H1 (cell line): Measurements from ENCODE around the gene PRR30. TPM values are rescaled to one million over a fixed set of nuclear protein-coding genes. Genes with fewer than 3 reads are reported as not detected.

Experiments
- CTCF ChIA-PET: fragments of 300-600 bp; sonication (Branson Sonifier 250); formaldehyde crosslinking; loops from one replicate; lab custom pipeline; 2021; ENCODE audit not compliant: partially characterized antibody; lab: Charles Lee
- POLR2A ChIA-PET: fragments of 300-600 bp; sonication (Branson Sonifier 250); formaldehyde crosslinking; loops from one replicate; lab custom pipeline; 2021; ENCODE audit warnings: inconsistent platforms; ENCODE audit not compliant: partially characterized antibody; lab: Charles Lee
- DNase-seq, 2 experiments: peaks; one replicate each; pipeline versions ENCODE4 v3.0.0 to v3.0.0-alpha.2; 2010 to 2022; ENCODE audit warnings: low spot score in 2 of 2, low read depth in 1 of 2, mixed read lengths in 1 of 2
- FAIRE-seq: peaks from 2 replicates; lab custom pipeline; 2011; peaks lifted over from hg19 to GRCh38; lab: Jason Lieb, UNC
- H2AFZ ChIP-seq: 2 replicates; pipeline ENCODE4 v1.8.1; 2012; ENCODE audit warnings: low read length, inconsistent platforms
- H2AK5ac ChIP-seq: 2 replicates; pipeline ENCODE4 v1.6.1; 2013; ENCODE audit warnings: low read depth, low read length
- H2BK120ac ChIP-seq: replicated peaks from 2 replicates; pipeline ENCODE3; 2013; ENCODE audit warnings: low read depth, low read length, inconsistent platforms
- H2BK12ac ChIP-seq: 2 replicates; pipeline ENCODE4 v1.6.1; 2013; ENCODE audit warnings: low read depth, low read length
- H2BK15ac ChIP-seq: 2 replicates; pipeline ENCODE4 v1.6.1; 2013; ENCODE audit warnings: low read length
- H2BK20ac ChIP-seq: 2 replicates; pipeline ENCODE4 v1.6.1; 2013; ENCODE audit warnings: low read length
- H2BK5ac ChIP-seq: 2 replicates; pipeline ENCODE4 v1.6.1; 2013; ENCODE audit warnings: low read depth, low read length
- H3K14ac ChIP-seq: 2 replicates; pipeline ENCODE4 v1.6.1; 2013; ENCODE audit warnings: inconsistent platforms; ENCODE audit not compliant: insufficient read length
- H3K18ac ChIP-seq: 2 replicates; pipeline ENCODE4 v1.6.1; 2013; ENCODE audit warnings: low read length; ENCODE audit errors: extremely low read depth
- H3K23ac ChIP-seq: 2 replicates; pipeline ENCODE4 v1.6.1; 2013; ENCODE audit warnings: inconsistent platforms; ENCODE audit not compliant: insufficient read length
- H3K23me2 ChIP-seq: 2 replicates; pipeline ENCODE4 v1.6.1; 2013; ENCODE audit warnings: low read depth, low read length
- H3K27ac ChIP-seq: 2 replicates; pipeline ENCODE4 v1.6.1; 2011; ENCODE audit warnings: low read depth, low read length, inconsistent platforms
- H3K27me3 ChIP-seq, 4 experiments: replicated peaks in 1 of 4; 1 replicate in 1 of 4; 2 replicates in 3 of 4; pipeline versions ENCODE4 v1.6.1 to v1.8.1; 2011 to 2013; ENCODE audit warnings: low read length in 3 of 4, mild to moderate bottlenecking in 3 of 4, inconsistent platforms in 2 of 4, mixed read lengths in 2 of 4, moderate library complexity in 1 of 4; ENCODE audit not compliant: control insufficient read depth in 3 of 4, insufficient read depth in 3 of 4; ENCODE audit errors: extremely low read depth in 1 of 4
- H3K36me3 ChIP-seq, 4 experiments: 2 replicates each; pipeline versions ENCODE4 v1.6.1 to v1.8.1; 2011 to 2013; ENCODE audit warnings: mild to moderate bottlenecking in 4 of 4, low read length in 3 of 4, moderate library complexity in 2 of 4, control low read depth in 1 of 4, inconsistent platforms in 1 of 4; ENCODE audit not compliant: insufficient read depth in 4 of 4, control insufficient read depth in 2 of 4
- H3K4ac ChIP-seq: replicated peaks from 2 replicates; pipeline ENCODE3; 2013; ENCODE audit warnings: low read length, low read depth, mixed read lengths, inconsistent platforms; ENCODE audit not compliant: insufficient read length
- H3K4me1 ChIP-seq, 4 experiments: replicated peaks in 1 of 4; 1 replicate in 1 of 4; 2 replicates in 3 of 4; pipeline versions ENCODE4 v1.6.1 to v1.8.1; 2011 to 2013; ENCODE audit warnings: low read length in 3 of 4, inconsistent platforms in 2 of 4, mixed read lengths in 1 of 4; ENCODE audit not compliant: insufficient read depth in 4 of 4, control insufficient read depth in 3 of 4
- H3K4me2 ChIP-seq, 2 experiments: 2 replicates each; pipeline versions ENCODE4 v1.6.1 to v1.8.1; 2011 to 2013; ENCODE audit warnings: low read depth in 2 of 2, low read length in 2 of 2, control low read depth in 1 of 2, inconsistent platforms in 1 of 2, mild to moderate bottlenecking in 1 of 2; ENCODE audit not compliant: insufficient read depth in 1 of 2
- H3K4me3 ChIP-seq, 4 experiments: fragments of 200-600, 300-600 bp in 1 of 4; sonication (generic), shearing (Covaris generic), sonication (Bioruptor Twin) in 1 of 4; 2 replicates each; pipeline versions ENCODE4 v1.5.1 to v1.8.1; 2011 to 2016; ENCODE audit warnings: low read length in 4 of 4, low read depth in 3 of 4, control low read depth in 2 of 4, inconsistent platforms in 2 of 4, mild to moderate bottlenecking in 2 of 4, mixed read lengths in 1 of 4, moderate library complexity in 1 of 4; ENCODE audit not compliant: insufficient read depth in 2 of 4; ENCODE audit errors: extremely low read depth in 1 of 4
- H3K56ac ChIP-seq: replicated peaks from 2 replicates; pipeline ENCODE3; 2013; ENCODE audit warnings: low read depth, mild to moderate bottlenecking, mixed read lengths, low read length, inconsistent platforms; ENCODE audit not compliant: insufficient read length
- H3K79me1 ChIP-seq: 2 replicates; pipeline ENCODE4 v1.6.1; 2013; ENCODE audit warnings: low read depth, low read length, control low read depth
- H3K79me2 ChIP-seq, 2 experiments: 2 replicates each; pipeline versions ENCODE4 v1.6.1 to v1.8.1; 2012 to 2013; ENCODE audit warnings: low read length in 2 of 2, mild to moderate bottlenecking in 2 of 2, inconsistent platforms in 1 of 2; ENCODE audit not compliant: insufficient read depth in 2 of 2, control insufficient read depth in 1 of 2
- H3K9ac ChIP-seq, 4 experiments: replicated peaks in 1 of 4; 1 replicate in 1 of 4; 2 replicates in 3 of 4; pipeline versions ENCODE4 v1.6.1 to v1.8.1; 2011 to 2013; ENCODE audit warnings: low read depth in 3 of 4, low read length in 3 of 4, control low read depth in 2 of 4, mild to moderate bottlenecking in 2 of 4, moderate library complexity in 2 of 4, inconsistent platforms in 1 of 4; ENCODE audit errors: extremely low read depth in 1 of 4
- H3K9me3 ChIP-seq, 2 experiments: 2 replicates each; pipeline versions ENCODE4 v1.6.1 to v1.8.1; 2012 to 2013; ENCODE audit warnings: mild to moderate bottlenecking in 2 of 2, moderate library complexity in 2 of 2, control low read depth in 1 of 2, inconsistent platforms in 1 of 2, low read depth in 1 of 2, low read length in 1 of 2, mixed read lengths in 1 of 2; ENCODE audit not compliant: insufficient read depth in 2 of 2
- H4K20me1 ChIP-seq, 2 experiments: replicated peaks in 1 of 2; 2 replicates each; pipeline versions ENCODE3 to v1.8.1; 2011 to 2013; ENCODE audit warnings: inconsistent platforms in 2 of 2, low read length in 2 of 2, mild to moderate bottlenecking in 1 of 2; ENCODE audit not compliant: insufficient read depth in 2 of 2, control insufficient read depth in 1 of 2
- H4K5ac ChIP-seq: 2 replicates; pipeline ENCODE4 v1.6.1; 2013; ENCODE audit warnings: low read length, low read depth, mixed read lengths, inconsistent platforms; ENCODE audit not compliant: insufficient read length
- H4K8ac ChIP-seq: 2 replicates; pipeline ENCODE4 v1.8.0; 2013; ENCODE audit warnings: mild to moderate bottlenecking, moderate library complexity, low read length, inconsistent platforms; ENCODE audit not compliant: insufficient read depth; ENCODE audit errors: extremely low read depth
- H4K91ac ChIP-seq: replicated peaks from 2 replicates; pipeline ENCODE3; 2013; ENCODE audit warnings: low read length, mixed read lengths, inconsistent platforms; ENCODE audit not compliant: insufficient read length
- BCL11A ChIP-seq, 2 experiments: IDR thresholded peaks; one replicate each; pipeline ENCODE4 v1.6.1; 2011; ENCODE audit warnings: low read depth in 2 of 2, low read length in 2 of 2, mild to moderate bottlenecking in 2 of 2
- CBX5 ChIP-seq: fragments of 300-800, 300-1000 bp; sonication (generic); IDR thresholded peaks from 2 replicates; pipeline ENCODE4 v1.7.1; 2016; ENCODE audit warnings: antibody characterized with exemption, low read length, low read depth
- EP300 ChIP-seq, 2 experiments: IDR thresholded peaks; 1 replicate in 1 of 2; 2 replicates in 1 of 2; pipeline ENCODE4 v1.6.1; 2011 to 2012; ENCODE audit warnings: low read depth in 2 of 2, low read length in 2 of 2, mild to moderate bottlenecking in 2 of 2, borderline replicate concordance in 1 of 2, inconsistent platforms in 1 of 2, moderate library complexity in 1 of 2
- NANOG ChIP-seq: IDR thresholded peaks from 2 replicates; pipeline ENCODE4 v1.6.1; 2011; ENCODE audit warnings: low read length, low read depth, mild to moderate bottlenecking, inconsistent platforms; ENCODE audit not compliant: insufficient read depth, poor library complexity, severe bottlenecking
- POLR2A ChIP-seq, 2 experiments: IDR thresholded peaks; 1 replicate in 1 of 2; 2 replicates in 1 of 2; pipeline ENCODE4 v1.6.1; 2011; ENCODE audit warnings: low read depth in 2 of 2, low read length in 2 of 2, mild to moderate bottlenecking in 2 of 2; ENCODE audit errors: control extremely low read depth in 1 of 2
- POU5F1 ChIP-seq: IDR thresholded peaks from 2 replicates; pipeline ENCODE4 v1.6.1; 2011; ENCODE audit warnings: low read depth, mild to moderate bottlenecking, low read length, moderate library complexity
- RBBP5 ChIP-seq: IDR thresholded peaks from 2 replicates; pipeline ENCODE4 v1.7.1; 2012; ENCODE audit warnings: low read depth, mild to moderate bottlenecking, inconsistent platforms, low read length, moderate library complexity, borderline replicate concordance
- RXRA ChIP-seq: IDR thresholded peaks from 2 replicates; pipeline ENCODE4 v1.6.1; 2011; ENCODE audit warnings: low read depth, mild to moderate bottlenecking, low read length, moderate library complexity; ENCODE audit not compliant: insufficient read depth
- SIRT6 ChIP-seq: IDR thresholded peaks from one replicate; pipeline ENCODE4 v1.7.1; 2012; ENCODE audit warnings: low read length, inconsistent platforms
- SP4 ChIP-seq: IDR thresholded peaks from 2 replicates; pipeline ENCODE4 v1.6.1; 2012; ENCODE audit warnings: low read length, inconsistent platforms
- WGBS, 2 experiments: shearing (Covaris generic) in 1 of 2; methylation state at CpG; one replicate each; pipeline versions ENCODE4 v1.1.6 to v1.1.7; 2013 to 2015; ENCODE audit warnings: low lambda C conversion rate in 2 of 2, mixed read lengths in 2 of 2, inconsistent platforms in 1 of 2, low coverage in 1 of 2, missing lambda C conversion rate in 1 of 2; ENCODE audit not compliant: insufficient replicate concordance in 2 of 2, insufficient coverage in 1 of 2, insufficient read length in 1 of 2; ENCODE audit errors: extremely low coverage in 1 of 2, missing lambda C conversion rate in 1 of 2; 5-methylcytosine and 5-hydroxymethylcytosine counted together
- polyA plus RNA-seq, 7 experiments: library from polyadenylated mRNA; depleted of rRNA in 3 of 7; stranded (reverse) in 5 of 7; unstranded in 2 of 7; fragments of >200 nt in 5 of 7; fragments of 200-250 nt in 2 of 7; gene quantifications; 1 replicate in 5 of 7; 2 replicates in 1 of 7; 4 replicates in 1 of 7; pipeline versions ENCODE4 v1.2.1 to v1.2.3, GENCODE V29; 2011 to 2013; ENCODE audit warnings: missing spikeins in 2 of 7, mixed read lengths in 2 of 7
- total RNA-seq: library from RNA; stranded (reverse); fragmentation: NEBNext Ultra II Directional; extraction: Animal tissue kit (Norgen Biotek cat#: 25700); gene quantifications from 2 replicates; pipeline ENCODE4 v1.2.1, GENCODE V29; 2021
- TF ChIP-seq, protein P1 (sequence below): IDR thresholded peaks from 2 replicates; pipeline ENCODE4 v1.6.1; 2011; ENCODE audit warnings: low read length, improper control_type of control experiment
- TF ChIP-seq, protein P2 (sequence below): IDR thresholded peaks from 2 replicates; pipeline ENCODE4 v1.6.1; 2012; ENCODE audit warnings: inconsistent platforms

Gene PRR30
- total and polyA plus RNA-seq, 2 of the 8 experiments (the other 6 are each of a cell fraction or from before 2014, with no cell fraction given) = not detected

DNA sequence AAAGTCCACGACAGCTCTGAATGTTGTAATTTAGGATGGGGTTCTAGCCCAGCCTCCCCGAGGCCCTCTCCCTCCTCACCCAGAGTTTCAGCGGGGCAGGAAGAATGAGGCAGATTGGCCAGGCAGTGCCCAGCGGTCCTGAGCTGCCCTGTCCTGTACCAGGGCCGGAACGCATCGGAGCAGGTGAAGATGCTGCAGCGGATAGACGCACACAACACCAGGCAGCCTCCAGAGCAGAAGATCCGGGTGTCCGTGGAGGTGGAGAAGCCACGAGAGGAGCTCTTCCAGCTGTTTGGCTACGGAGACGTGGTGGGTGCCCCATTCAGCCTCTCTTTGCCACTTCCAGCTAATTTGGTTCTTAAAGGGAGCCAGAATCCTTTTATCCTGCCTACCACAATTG is 41.9 kb downstream of the PRR30 start:
- Histone ChIP-seq H2AK5ac (no peak overlapping the region), H4K91ac (no peak overlapping the region), H3K9ac (no peak overlapping the region), H2BK5ac (no peak overlapping the region), H2BK20ac (no peak overlapping the region), H2BK120ac (no peak overlapping the region), H3K36me3 (no peaks in the 10 kb centered on the region), H3K27me3 (no peaks in the 10 kb centered on the region), H2BK12ac (no peak overlapping the region), H3K4me1 (peaks cover 0 to 2% (median under 1%) of the 10 kb centered on the region in 4 experiments; a peak in 2 of 7 replicates), H2AFZ (no peak overlapping the region), H4K5ac (no peak overlapping the region), H3K4ac (no peak overlapping the region), H3K23ac (no peak overlapping the region), H3K4me2 (no peak overlapping the region), H4K20me1 (peaks cover 0 to 3% of the 10 kb centered on the region in 2 experiments), H3K9me3 (no peaks in the 10 kb centered on the region), H3K56ac (no peak overlapping the region), H3K23me2 (no peaks in the 10 kb centered on the region), H3K79me2 (no peaks in the 10 kb centered on the region), H3K27ac (no peak overlapping the region), H2BK15ac (no peak overlapping the region), H3K18ac (no peak overlapping the region), H3K4me3 (no peak overlapping the region), H4K8ac (no peak overlapping the region), H3K14ac (no peak overlapping the region), H3K79me1 (no peaks in the 10 kb centered on the region; the same call in 1 of the 2 replicates)
- 87% methylated on average over 14 of the region's 14 CpGs; no CpG with 5 or more reads in 1 of the 2 experiments for WGBS, 2 experiments
- FAIRE-seq = no peak
- ChIA-PET POLR2A (interaction anchor here (0.8 to 3.4 kb wide), 8 partner anchors 10 to 137 kb away, joined by 3 to 10 read pairs (median 4); partner anchors contain the start of genes ABHD1, KHK and PREB), CTCF (interaction anchor here (0.6 to 12.7 kb wide), 23 partner anchors 8 to 206 kb away, joined by 3 to 120 read pairs (median 5); partner anchors contain the start of genes KHK, PREB, SLC30A3 and TMEM214)
- DNase-seq = no peak
- no peak for TF ChIP-seq NANOG
- no peak for TF ChIP-seq EP300 (IDR thresholded peaks at IDR 0.05; ENCODE audit: borderline replicate concordance in 1 of 2, low read depth in 2 of 2, low read length in 2 of 2)
- TF ChIP-seq SIRT6 = no peak
- TF ChIP-seq POU5F1 = no peak
- no peak for TF ChIP-seq CBX5
- no peak for TF ChIP-seq RXRA
- TF ChIP-seq POLR2A (IDR thresholded peaks at IDR 0.05; ENCODE audit: control extremely low read depth in 1 of 2, low read depth in 2 of 2, low read length in 2 of 2) = no peak
- TF ChIP-seq SP4 = no peak
- no peak for TF ChIP-seq BCL11A (IDR thresholded peaks at IDR 0.05; ENCODE audit: low read depth in 2 of 2, low read length in 2 of 2)
- TF ChIP-seq, protein P1, sequence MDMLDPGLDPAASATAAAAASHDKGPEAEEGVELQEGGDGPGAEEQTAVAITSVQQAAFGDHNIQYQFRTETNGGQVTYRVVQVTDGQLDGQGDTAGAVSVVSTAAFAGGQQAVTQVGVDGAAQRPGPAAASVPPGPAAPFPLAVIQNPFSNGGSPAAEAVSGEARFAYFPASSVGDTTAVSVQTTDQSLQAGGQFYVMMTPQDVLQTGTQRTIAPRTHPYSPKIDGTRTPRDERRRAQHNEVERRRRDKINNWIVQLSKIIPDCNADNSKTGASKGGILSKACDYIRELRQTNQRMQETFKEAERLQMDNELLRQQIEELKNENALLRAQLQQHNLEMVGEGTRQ = no peak
- TF ChIP-seq, protein P2, sequence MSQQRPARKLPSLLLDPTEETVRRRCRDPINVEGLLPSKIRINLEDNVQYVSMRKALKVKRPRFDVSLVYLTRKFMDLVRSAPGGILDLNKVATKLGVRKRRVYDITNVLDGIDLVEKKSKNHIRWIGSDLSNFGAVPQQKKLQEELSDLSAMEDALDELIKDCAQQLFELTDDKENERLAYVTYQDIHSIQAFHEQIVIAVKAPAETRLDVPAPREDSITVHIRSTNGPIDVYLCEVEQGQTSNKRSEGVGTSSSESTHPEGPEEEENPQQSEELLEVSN = no peak
- no peak for TF ChIP-seq RBBP5
